ENCODE results near the gene ATP6V0C. TPM values are rescaled to one million over a fixed set of nuclear protein-coding genes. Genes with fewer than 3 reads are reported as not detected.

Gene ATP6V0C
- total and polyA plus RNA-seq, 3 donors from 2014 or later: 180 to 190 (median 182) TPM

DNA sequence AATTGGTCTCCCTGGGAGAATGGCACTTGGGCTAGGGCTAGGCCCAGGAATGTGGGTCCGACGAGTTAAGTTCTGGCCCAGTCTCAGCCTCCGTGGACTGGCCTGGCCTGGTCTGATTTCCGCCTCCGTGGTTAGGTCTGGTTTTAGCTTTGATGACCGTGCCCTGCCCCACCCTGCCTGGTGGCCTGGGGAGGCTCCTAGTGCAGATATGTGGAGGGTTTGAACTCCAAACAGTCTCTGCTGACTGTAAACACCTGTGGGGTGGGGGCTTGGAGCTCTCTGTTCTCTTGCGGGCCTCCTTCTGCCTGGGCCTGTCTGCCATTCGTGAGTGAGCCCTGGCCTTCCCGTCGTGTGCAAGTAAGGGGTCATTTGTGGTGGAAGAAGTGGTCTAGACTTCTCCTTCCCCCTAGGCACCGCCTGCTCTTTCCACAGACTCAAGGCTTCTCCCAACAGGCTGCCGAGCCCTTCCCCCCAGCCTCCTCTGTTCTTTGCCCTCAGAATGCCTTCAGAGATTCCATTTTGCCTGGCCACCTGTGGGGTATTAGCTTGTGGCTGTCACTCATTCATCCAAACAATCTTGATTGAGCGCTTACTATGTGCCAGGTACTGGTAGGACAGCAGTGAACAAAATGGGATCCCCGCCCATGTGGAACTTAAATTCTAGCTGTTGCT lies 1.6 kb downstream of the ATP6V0C start:
- peak overlapping the region; percentile 98 to 99 for H3K4me3 ChIP-seq

DNA sequence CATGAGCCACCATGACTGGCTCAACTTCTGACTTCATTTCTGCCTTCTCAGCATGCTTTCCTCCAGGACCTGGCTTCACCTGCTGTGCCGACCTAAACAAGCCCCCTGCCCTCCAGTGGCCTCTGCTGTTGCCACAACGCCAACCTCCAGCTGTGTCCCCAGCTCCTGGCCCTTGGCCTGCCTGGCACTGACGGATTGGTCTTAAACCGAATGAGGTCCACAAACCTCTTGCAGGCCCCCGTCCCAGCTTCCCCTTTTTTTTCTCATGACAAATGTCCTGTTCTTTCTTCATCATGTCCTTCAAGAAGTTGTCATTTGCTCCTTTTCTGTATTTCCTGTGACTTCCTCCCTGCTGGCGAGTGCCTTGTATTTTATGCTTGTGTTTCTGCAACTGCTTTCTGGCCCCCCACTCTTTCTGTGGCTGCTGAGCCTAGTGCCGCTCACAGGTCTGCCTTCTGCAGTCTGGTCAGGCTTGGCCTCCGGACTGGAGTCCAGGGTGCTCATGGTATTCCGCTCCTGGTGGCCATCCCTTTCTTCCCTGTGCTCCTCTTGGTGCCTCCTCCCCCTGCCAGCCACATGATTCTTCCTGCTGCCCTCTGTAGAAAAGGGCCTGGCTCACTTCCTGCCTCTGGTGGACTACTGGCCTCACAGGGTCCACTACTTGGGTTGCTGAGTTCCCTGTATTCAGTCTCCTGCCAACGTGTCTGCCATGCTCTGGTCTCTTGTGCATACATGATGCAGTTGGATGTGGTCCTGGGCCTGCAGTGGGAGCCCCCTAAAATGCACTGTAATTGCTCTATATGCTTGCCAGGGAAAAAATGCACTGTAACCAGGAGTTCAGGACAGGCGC lies 2.9 kb downstream of the ATP6V0C start:
- Histone ChIP-seq H3K4me1 (peaks cover 71% of the 10 kb centered on the region), H3K36me3 (ENCODE audit: low read depth, missing control alignments) (no peaks in the 10 kb centered on the region), H3K4me3 (no peak overlapping the region), H3K27me3 (no peaks in the 10 kb centered on the region), H3K27ac (peak overlapping the region; percentile 63 to 99), H3K9me3 (no peaks in the 10 kb centered on the region)
- no peak for TF ChIP-seq POLR2A (IDR thresholded peaks at IDR 0.05)
- TF ChIP-seq, protein P1, sequence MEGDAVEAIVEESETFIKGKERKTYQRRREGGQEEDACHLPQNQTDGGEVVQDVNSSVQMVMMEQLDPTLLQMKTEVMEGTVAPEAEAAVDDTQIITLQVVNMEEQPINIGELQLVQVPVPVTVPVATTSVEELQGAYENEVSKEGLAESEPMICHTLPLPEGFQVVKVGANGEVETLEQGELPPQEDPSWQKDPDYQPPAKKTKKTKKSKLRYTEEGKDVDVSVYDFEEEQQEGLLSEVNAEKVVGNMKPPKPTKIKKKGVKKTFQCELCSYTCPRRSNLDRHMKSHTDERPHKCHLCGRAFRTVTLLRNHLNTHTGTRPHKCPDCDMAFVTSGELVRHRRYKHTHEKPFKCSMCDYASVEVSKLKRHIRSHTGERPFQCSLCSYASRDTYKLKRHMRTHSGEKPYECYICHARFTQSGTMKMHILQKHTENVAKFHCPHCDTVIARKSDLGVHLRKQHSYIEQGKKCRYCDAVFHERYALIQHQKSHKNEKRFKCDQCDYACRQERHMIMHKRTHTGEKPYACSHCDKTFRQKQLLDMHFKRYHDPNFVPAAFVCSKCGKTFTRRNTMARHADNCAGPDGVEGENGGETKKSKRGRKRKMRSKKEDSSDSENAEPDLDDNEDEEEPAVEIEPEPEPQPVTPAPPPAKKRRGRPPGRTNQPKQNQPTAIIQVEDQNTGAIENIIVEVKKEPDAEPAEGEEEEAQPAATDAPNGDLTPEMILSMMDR (IDR thresholded peaks at IDR 0.05): no peak
- intact Hi-C loops (cut with DNase I; ENCODE audit: low total_unique reads): no loop called here
- WGBS, 2 donors: 63 to 66% methylated on average over 11 of the region's 11 CpGs
- peak; percentile 43 for DNase-seq

More for the DNA sequence above, 1.6 kb downstream of the ATP6V0C start:
- intact Hi-C loops (cut with DNase I; ENCODE audit: low total_unique reads): no loop called here
- H3K36me3 ChIP-seq (ENCODE audit: low read depth, missing control alignments): no peaks in the 10 kb centered on the region
- H3K27ac ChIP-seq: peak overlapping the region; percentile 98 to 99
- H3K27me3 ChIP-seq: no peaks in the 10 kb centered on the region
- WGBS, 2 donors: 13 to 40% methylated on average over 4 to 14 of the region's 14 CpGs
- no peaks in the 10 kb centered on the region for H3K9me3 ChIP-seq
- H3K4me1 ChIP-seq: peaks cover 63% of the 10 kb centered on the region
- TF ChIP-seq, protein P1 (IDR thresholded peaks at IDR 0.05): no peak
- TF ChIP-seq POLR2A (IDR thresholded peaks at IDR 0.05): no peak
- DNase-seq: no peak

DNA sequence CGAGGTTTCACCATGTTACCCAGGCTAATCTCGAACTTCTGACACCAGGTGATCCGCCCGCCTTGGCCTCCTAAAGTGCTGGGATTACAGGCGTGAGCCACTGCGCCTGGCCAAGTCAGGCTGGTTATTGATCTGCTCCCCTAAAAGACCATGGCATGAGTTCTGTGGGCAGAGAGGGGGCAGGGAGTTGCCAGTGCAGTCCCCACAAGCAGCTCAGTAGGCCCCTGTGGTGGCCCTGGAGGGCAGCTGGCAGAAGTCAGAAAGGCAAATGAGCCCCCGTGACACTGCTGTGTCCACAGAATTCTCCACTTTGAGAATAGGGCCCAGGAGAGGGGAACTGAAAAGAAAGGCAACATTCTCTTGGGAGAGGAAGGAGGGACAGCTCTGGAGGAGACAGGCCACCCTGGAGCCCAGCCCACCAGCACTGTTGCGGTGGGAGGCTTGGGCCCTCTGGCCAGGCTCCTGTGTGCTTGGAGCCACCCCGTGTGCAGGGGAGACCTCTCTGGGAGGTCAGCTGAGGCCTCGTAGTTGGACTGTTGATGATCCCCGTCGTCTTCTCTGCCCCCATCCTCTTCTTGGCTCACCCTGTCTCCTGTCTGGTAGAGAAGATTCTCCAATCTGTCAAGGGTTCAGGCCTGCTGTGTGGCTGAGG lies 4.3 kb downstream of the ATP6V0C start:
- intact Hi-C loops (cut with DNase I; ENCODE audit: low total_unique reads): no loop called here
- no peak for DNase-seq
- WGBS, 2 donors: 57 to 58% methylated on average over 12 of the region's 12 CpGs

DNA sequence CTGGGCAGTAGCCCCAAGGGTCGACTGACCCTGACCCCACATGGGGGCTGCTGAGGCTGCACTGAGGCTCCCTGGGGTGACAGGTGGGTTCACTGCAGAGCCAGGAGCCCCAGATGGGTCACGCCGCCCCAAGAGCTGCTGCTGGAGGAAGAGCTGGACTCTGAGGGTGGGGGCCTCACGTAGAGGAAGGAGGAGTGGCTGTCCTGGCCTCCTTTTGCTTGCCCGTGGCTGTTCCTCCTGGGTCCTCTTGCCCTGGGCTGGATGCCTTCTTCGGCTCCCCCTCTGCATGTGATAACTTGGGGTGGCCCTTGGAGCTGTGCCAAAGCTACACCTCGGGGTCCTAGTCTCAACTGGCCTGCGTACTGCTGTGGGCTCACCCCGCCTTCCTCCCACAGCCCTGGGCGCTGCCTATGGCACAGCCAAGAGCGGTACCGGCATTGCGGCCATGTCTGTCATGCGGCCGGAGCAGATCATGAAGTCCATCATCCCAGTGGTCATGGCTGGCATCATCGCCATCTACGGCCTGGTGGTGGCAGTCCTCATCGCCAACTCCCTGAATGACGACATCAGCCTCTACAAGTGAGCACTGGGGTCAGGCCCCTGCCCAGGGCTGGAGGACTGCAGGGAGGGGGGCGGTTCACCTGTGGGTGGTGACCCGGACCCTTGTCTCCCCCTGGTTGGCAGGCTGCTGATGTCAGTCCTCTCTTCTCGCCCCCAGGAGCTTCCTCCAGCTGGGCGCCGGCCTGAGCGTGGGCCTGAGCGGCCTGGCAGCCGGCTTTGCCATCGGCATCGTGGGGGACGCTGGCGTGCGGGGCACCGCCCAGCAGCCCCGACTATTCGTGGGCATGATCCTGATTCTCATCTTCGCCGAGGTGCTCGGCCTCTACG lies 5.3 kb downstream of the ATP6V0C start:
- no peak for TF ChIP-seq POLR2A (IDR thresholded peaks at IDR 0.05)
- TF ChIP-seq, protein P1 (IDR thresholded peaks at IDR 0.05): no peak
- Histone ChIP-seq H3K9me3 (no peaks in the 10 kb centered on the region), H3K27me3 (no peaks in the 10 kb centered on the region), H3K36me3 (ENCODE audit: low read depth, missing control alignments) (no peaks in the 10 kb centered on the region), H3K27ac (peak overlapping the region in 1 of 2 donors; percentile 73), H3K4me3 (peak overlapping the region in 1 of 2 donors; percentile 66), H3K4me1 (peaks cover 59% of the 10 kb centered on the region)
- WGBS, 2 donors: 60 to 80% methylated on average over 14 to 39 of the region's 39 CpGs
- no peak for DNase-seq
- intact Hi-C loops (cut with DNase I; ENCODE audit: low total_unique reads): no loop called here

More for the DNA sequence above, 4.3 kb downstream of the ATP6V0C start:
- H3K27me3 ChIP-seq: no peaks in the 10 kb centered on the region
- no peaks in the 10 kb centered on the region for H3K9me3 ChIP-seq
- H3K36me3 ChIP-seq (ENCODE audit: low read depth, missing control alignments): no peaks in the 10 kb centered on the region
- no peak overlapping the region for H3K4me3 ChIP-seq
- peaks cover 61% of the 10 kb centered on the region for H3K4me1 ChIP-seq
- H3K27ac ChIP-seq: peak overlapping the region; percentile 10 to 73
- TF ChIP-seq, protein P1 (IDR thresholded peaks at IDR 0.05): no peak
- TF ChIP-seq POLR2A (IDR thresholded peaks at IDR 0.05): no peak

All from testis (tissue), 3 donors.